Endodermal cell (in vitro differentiated cells): ENCODE measurements around the gene PTPRE. TPM values are rescaled to one million over a fixed set of nuclear protein-coding genes. Genes with fewer than 3 reads are reported as not detected.
A peak's percentile ranks its signal among the peaks of the same experiment; 100 is the strongest.

ENCODE experiments used
- DNase-seq: peaks from one replicate; pipeline ENCODE4 v3.0.0-alpha.2; 2017
- H3K27ac ChIP-seq: 2 replicates; pipeline ENCODE4 v1.5.1; 2013; ENCODE audit warnings: mild to moderate bottlenecking, low read depth, low read length, moderate library complexity
- H3K27me3 ChIP-seq: 2 replicates; pipeline ENCODE4 v1.6.1; 2013; ENCODE audit warnings: mild to moderate bottlenecking, low read length, moderate library complexity; ENCODE audit not compliant: insufficient read depth, control insufficient read depth, poor library complexity, severe bottlenecking
- H3K36me3 ChIP-seq: 2 replicates; pipeline ENCODE4 v1.7.0; 2013; ENCODE audit warnings: mild to moderate bottlenecking, low read length, moderate library complexity; ENCODE audit not compliant: control insufficient read depth, insufficient read depth
- H3K4me1 ChIP-seq: one replicate; pipeline ENCODE4 v1.7.0; 2013; ENCODE audit warnings: low read length; ENCODE audit not compliant: control insufficient read depth, insufficient read depth
- H3K4me3 ChIP-seq: 2 replicates; pipeline ENCODE4 v1.5.1; 2013; ENCODE audit warnings: mild to moderate bottlenecking, low read length, moderate library complexity
- H3K9ac ChIP-seq: 2 replicates; pipeline ENCODE4 v1.6.1; 2013; ENCODE audit warnings: mild to moderate bottlenecking, low read length, moderate library complexity; ENCODE audit not compliant: poor library complexity, severe bottlenecking; ENCODE audit errors: extremely low read depth
- H3K9me3 ChIP-seq: 2 replicates; pipeline ENCODE4 v1.6.1; 2013; ENCODE audit warnings: mild to moderate bottlenecking, low read length, moderate library complexity; ENCODE audit not compliant: control insufficient read depth
- H3K27ac Mint-ChIP-seq: 2 replicates; pipeline ENCODE4 v1.8.0; 2020; ENCODE audit warnings: mixed read lengths
- H3K27me3 Mint-ChIP-seq: 2 replicates; pipeline ENCODE4 v1.8.0; 2021; ENCODE audit warnings: mild to moderate bottlenecking, mixed read lengths; ENCODE audit not compliant: insufficient read depth
- H3K36me3 Mint-ChIP-seq: 2 replicates; pipeline ENCODE4 v1.8.0; 2020; ENCODE audit warnings: low read depth, mixed read lengths
- H3K4me1 Mint-ChIP-seq: 2 replicates; pipeline ENCODE4 v1.8.0; 2020; ENCODE audit warnings: mixed read lengths
- H3K4me3 Mint-ChIP-seq: 2 replicates; pipeline ENCODE4 v1.8.0; 2020; ENCODE audit warnings: mild to moderate bottlenecking, moderate library complexity, mixed read lengths
- H3K9me3 Mint-ChIP-seq: 2 replicates; pipeline ENCODE4 v1.8.0; 2020; ENCODE audit warnings: mild to moderate bottlenecking, mixed read lengths
- WGBS, 2 experiments: methylation state at CpG; one replicate each; pipeline versions ENCODE4 v1.1.5 to v1.1.7; 2013; ENCODE audit warnings: missing lambda C conversion rate in 2 of 2, mixed read lengths in 1 of 2; ENCODE audit not compliant: insufficient coverage in 1 of 2, insufficient read length in 1 of 2; 5-methylcytosine and 5-hydroxymethylcytosine counted together
- total RNA-seq, 2 donors: library from RNA; stranded (reverse); fragmentation: NEBNext Ultra II Directional in 1 of 2; extraction: Animal tissue kit (Norgen Biotek cat#: 25700) in 1 of 2; gene quantifications; 2 replicates in 1 of 2; 3 replicates in 1 of 2; pipeline ENCODE4 v1.2.1, GENCODE V29; 2021
- TF ChIP-seq, protein P1 (sequence below): fragments of 200-600 bp; sonication (generic); conservative IDR thresholded peaks from 2 replicates; pipeline ENCODE4 v1.5.0; 2021; ENCODE audit warnings: antibody characterized with exemption, mild to moderate bottlenecking

PTPRE gene
- total RNA-seq, 2 donors from 2014 or later, result 0.75 to 3.0 TPM

- Mint-ChIP-seq H3K27me3 (peaks cover 10% of the 10 kb centered on the region), H3K27ac (no peak overlapping the region), H3K4me1 (peaks cover 11% of the 10 kb centered on the region), H3K9me3 (no peaks in the 10 kb centered on the region), H3K36me3 (no peaks in the 10 kb centered on the region), H3K4me3 (no peak overlapping the region)
- WGBS, 2 experiments, result 91 to 93% methylated on average over 6 to 25 of the region's 25 CpGs
- Histone ChIP-seq H3K4me3 (no peak overlapping the region), H3K9me3 (no peaks in the 10 kb centered on the region), H3K36me3 (no peaks in the 10 kb centered on the region), H3K27ac (no peak overlapping the region), H3K4me1 (peaks cover 9% of the 10 kb centered on the region), H3K9ac (no peak overlapping the region), H3K27me3 (peaks cover 20% of the 10 kb centered on the region)
- TF ChIP-seq, protein P1, sequence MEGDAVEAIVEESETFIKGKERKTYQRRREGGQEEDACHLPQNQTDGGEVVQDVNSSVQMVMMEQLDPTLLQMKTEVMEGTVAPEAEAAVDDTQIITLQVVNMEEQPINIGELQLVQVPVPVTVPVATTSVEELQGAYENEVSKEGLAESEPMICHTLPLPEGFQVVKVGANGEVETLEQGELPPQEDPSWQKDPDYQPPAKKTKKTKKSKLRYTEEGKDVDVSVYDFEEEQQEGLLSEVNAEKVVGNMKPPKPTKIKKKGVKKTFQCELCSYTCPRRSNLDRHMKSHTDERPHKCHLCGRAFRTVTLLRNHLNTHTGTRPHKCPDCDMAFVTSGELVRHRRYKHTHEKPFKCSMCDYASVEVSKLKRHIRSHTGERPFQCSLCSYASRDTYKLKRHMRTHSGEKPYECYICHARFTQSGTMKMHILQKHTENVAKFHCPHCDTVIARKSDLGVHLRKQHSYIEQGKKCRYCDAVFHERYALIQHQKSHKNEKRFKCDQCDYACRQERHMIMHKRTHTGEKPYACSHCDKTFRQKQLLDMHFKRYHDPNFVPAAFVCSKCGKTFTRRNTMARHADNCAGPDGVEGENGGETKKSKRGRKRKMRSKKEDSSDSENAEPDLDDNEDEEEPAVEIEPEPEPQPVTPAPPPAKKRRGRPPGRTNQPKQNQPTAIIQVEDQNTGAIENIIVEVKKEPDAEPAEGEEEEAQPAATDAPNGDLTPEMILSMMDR, result no peak
- DNase-seq, result no peak
These were observed 160.9 kb downstream of the PTPRE start for GRCh38 chr10:128067691-128068397.

DNA sequence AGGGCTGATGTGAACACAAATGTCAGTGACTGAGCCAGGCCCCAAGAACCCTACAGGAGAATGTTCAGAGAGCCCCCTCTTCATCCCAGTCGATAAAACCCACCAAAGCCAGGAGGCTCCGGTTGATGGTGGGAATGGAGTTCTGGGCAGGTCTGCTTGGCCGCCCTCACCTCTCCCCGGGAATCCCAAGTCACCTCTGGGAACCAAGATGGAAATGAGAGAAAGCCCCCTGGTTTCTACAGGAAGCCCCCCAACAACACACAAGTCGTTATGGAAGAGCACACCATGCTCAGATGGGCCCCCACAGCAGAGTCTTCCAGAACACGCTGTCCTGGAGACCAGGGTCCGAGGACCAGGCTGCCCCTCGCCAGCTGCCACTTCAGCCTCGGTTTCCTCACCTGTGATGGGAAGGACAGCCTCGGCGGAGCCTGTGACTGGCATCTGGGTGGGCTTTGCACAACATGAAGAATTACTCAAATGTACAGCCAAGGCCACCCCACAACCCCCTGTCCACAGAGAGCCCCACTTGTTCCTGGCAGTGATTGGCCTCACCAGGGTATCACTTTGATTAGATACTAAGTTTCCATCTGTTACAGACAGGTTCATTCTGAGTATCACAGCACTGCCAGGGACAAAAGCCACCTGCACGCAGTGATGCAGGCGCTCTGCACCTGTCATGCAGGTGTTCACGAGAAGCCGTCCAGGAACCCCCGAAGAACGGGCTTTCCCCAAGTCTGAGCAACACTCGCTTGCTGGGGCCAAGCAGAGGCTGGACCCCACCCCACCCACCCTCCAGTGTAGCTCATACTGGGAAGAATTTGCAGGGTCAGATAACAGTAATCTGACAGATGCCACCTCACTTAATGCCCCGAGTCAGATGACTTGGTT lies 161.7 kb downstream of the PTPRE start:
- no peaks in the 10 kb centered on the region for H3K36me3 Mint-ChIP-seq
- H3K36me3 ChIP-seq, result no peaks in the 10 kb centered on the region

GRCh38 chr10:128069351-128070051 lies 162.6 kb downstream of the PTPRE start:
- no peak overlapping the region for H3K27ac ChIP-seq
- H3K9me3 ChIP-seq, result no peaks in the 10 kb centered on the region
- no peak overlapping the region for H3K4me3 ChIP-seq
- peaks cover 17% of the 10 kb centered on the region for H3K27me3 ChIP-seq
- H3K9me3 Mint-ChIP-seq, result no peaks in the 10 kb centered on the region
- peaks cover 7% of the 10 kb centered on the region for H3K27me3 Mint-ChIP-seq
- no peaks in the 10 kb centered on the region for H3K4me1 Mint-ChIP-seq
- no peak overlapping the region for H3K27ac Mint-ChIP-seq
- WGBS, 2 experiments, result 46% methylated on average over 25 to 28 of the region's 28 CpGs
- TF ChIP-seq, protein P1, result peak; percentile 93
- peak; percentile 89 for DNase-seq
- no peaks in the 10 kb centered on the region for H3K36me3 Mint-ChIP-seq
- no peaks in the 10 kb centered on the region for H3K36me3 ChIP-seq
- H3K4me3 Mint-ChIP-seq, result no peak overlapping the region
- no peaks in the 10 kb centered on the region for H3K4me1 ChIP-seq
- H3K9ac ChIP-seq, result no peak overlapping the region

More for the DNA sequence above, 161.7 kb downstream of the PTPRE start:
- no peak overlapping the region for H3K27ac ChIP-seq
- Mint-ChIP-seq H3K27me3 (peaks cover 10% of the 10 kb centered on the region), H3K9me3 (no peaks in the 10 kb centered on the region), H3K27ac (no peak overlapping the region), H3K4me1 (peaks cover 3% of the 10 kb centered on the region), H3K4me3 (no peak overlapping the region)
- 92 to 97% methylated on average over 13 to 19 of the region's 19 CpGs for WGBS, 2 experiments
- DNase-seq, result no peak
- no peak overlapping the region for H3K9ac ChIP-seq
- TF ChIP-seq, protein P1, result no peak
- no peak overlapping the region for H3K4me3 ChIP-seq
- no peaks in the 10 kb centered on the region for H3K9me3 ChIP-seq
- H3K27me3 ChIP-seq, result peaks cover 20% of the 10 kb centered on the region
- H3K4me1 ChIP-seq, result peaks cover 3% of the 10 kb centered on the region
